Measurements from ENCODE around the gene RAET1G.
"Not testable (repeated sequence)": the region's sequence is repeated elsewhere in the genome, so short reads cannot be mapped to it uniquely, and the experiment has no call there.

The RAET1G gene

GRCh38 chr6:149923327-149923986, 536 bp upstream of the RAET1G start:
- TF ChIP-seq CTCF (IDR thresholded peaks at IDR 0.05; ENCODE audit: low read depth, low read length) = no peak
- peak overlapping the region; percentile 64 to 70 for H3K4me3 ChIP-seq (replicated peaks in 1 of 2; ENCODE audit: low read depth in 2 of 2, low read length in 2 of 2)
- DNase-seq (ENCODE audit: low read depth in 2 of 2) = no peak

GRCh38 chr6:149922091-149922490, 830 bp downstream of the RAET1G start:
- peak overlapping the region; percentile 64 to 70 for H3K4me3 ChIP-seq (replicated peaks in 1 of 2; ENCODE audit: low read depth in 2 of 2, low read length in 2 of 2)
- not testable (repeated sequence) for DNase-seq (ENCODE audit: low read depth in 2 of 2)

GRCh38 chr6:149921361-149921760, 1.6 kb downstream of the RAET1G start:
- no peak for TF ChIP-seq CTCF (IDR thresholded peaks at IDR 0.05; ENCODE audit: low read depth, low read length)
- DNase-seq (ENCODE audit: low read depth in 2 of 2) = no peak
- no peak overlapping the region for H3K4me3 ChIP-seq (replicated peaks in 1 of 2; ENCODE audit: low read depth in 2 of 2, low read length in 2 of 2)

- DNase-seq (ENCODE audit: low read depth in 2 of 2) = no peak
- TF ChIP-seq CTCF (IDR thresholded peaks at IDR 0.05; ENCODE audit: low read depth, low read length) = no peak
Measured at GRCh38 chr6:149919834-149920225, 3.1 kb downstream of the RAET1G start.

GRCh38 chr6:149919126-149919833, 3.6 kb downstream of the RAET1G start:
- not testable (repeated sequence) for DNase-seq (ENCODE audit: low read depth in 2 of 2); H3K4me3 ChIP-seq (replicated peaks in 1 of 2; ENCODE audit: low read depth in 2 of 2, low read length in 2 of 2)

More at GRCh38 chr6:149919834-149920225, 3.1 kb downstream of the RAET1G start:
- no peak overlapping the region for H3K4me3 ChIP-seq (replicated peaks in 1 of 2; ENCODE audit: low read depth in 2 of 2, low read length in 2 of 2)

- no peak overlapping the region for H3K4me3 ChIP-seq (replicated peaks in 1 of 2; ENCODE audit: low read depth in 2 of 2, low read length in 2 of 2)
- no peak for TF ChIP-seq CTCF (IDR thresholded peaks at IDR 0.05; ENCODE audit: low read depth, low read length)
- DNase-seq (ENCODE audit: low read depth in 2 of 2) = no peak
Measured at GRCh38 chr6:149918151-149918905, 4.6 kb downstream of the RAET1G start.

GRCh38 chr6:149917679-149918078, 5.2 kb downstream of the RAET1G start:
- H3K4me3 ChIP-seq (replicated peaks in 1 of 2; ENCODE audit: low read depth in 2 of 2, low read length in 2 of 2) = no peak overlapping the region
- no peak for DNase-seq (ENCODE audit: low read depth in 2 of 2)
- no peak for TF ChIP-seq CTCF (IDR thresholded peaks at IDR 0.05; ENCODE audit: low read depth, low read length)

Measured in cardiac fibroblast (primary cell).